ACC112 (cell line): ENCODE data around the gene MSANTD3.

Experiments
- H2AFZ ChIP-seq: fragments of 200-600 bp; sonication (generic); one replicate; pipeline ENCODE4 v1.6.0; 2017; ENCODE audit warnings: antibody characterized with exemption, low read length; ENCODE audit not compliant: unreplicated experiment
- H3K27ac ChIP-seq: fragments of 200-600 bp; sonication (generic); 2 replicates; pipeline ENCODE4 v1.5.1; 2014; ENCODE audit warnings: low read depth, mild to moderate bottlenecking, antibody characterized with exemption, low read length, moderate library complexity
- H3K27me3 ChIP-seq: fragments of 200-600 bp; sonication (generic); 2 replicates; pipeline ENCODE4 v1.6.1; 2014; ENCODE audit warnings: mild to moderate bottlenecking, antibody characterized with exemption, low read length, moderate library complexity, mixed read lengths; ENCODE audit not compliant: insufficient read depth
- H3K36me3 ChIP-seq: fragments of 200-600 bp; sonication (generic); 2 replicates; pipeline ENCODE4 v1.6.1; 2016; ENCODE audit warnings: mild to moderate bottlenecking, antibody characterized with exemption, low read length, moderate library complexity, mixed read lengths; ENCODE audit not compliant: insufficient read depth
- H3K4me1 ChIP-seq: fragments of 200-600 bp; sonication (generic); one replicate; pipeline ENCODE4 v1.6.1; 2016; ENCODE audit warnings: low read length, mixed read lengths; ENCODE audit not compliant: insufficient read depth, unreplicated experiment, control insufficient read depth
- H3K4me3 ChIP-seq: fragments of 200-600 bp; sonication (generic); 2 replicates; pipeline ENCODE4 v1.5.1; 2014; ENCODE audit warnings: mild to moderate bottlenecking, low read depth, low read length
- H3K79me2 ChIP-seq: fragments of 200-600 bp; sonication (generic); one replicate; pipeline ENCODE4 v1.6.0; 2016; ENCODE audit warnings: low read length; ENCODE audit not compliant: control insufficient read depth, unreplicated experiment, insufficient read depth

Gene MSANTD3

DNA sequence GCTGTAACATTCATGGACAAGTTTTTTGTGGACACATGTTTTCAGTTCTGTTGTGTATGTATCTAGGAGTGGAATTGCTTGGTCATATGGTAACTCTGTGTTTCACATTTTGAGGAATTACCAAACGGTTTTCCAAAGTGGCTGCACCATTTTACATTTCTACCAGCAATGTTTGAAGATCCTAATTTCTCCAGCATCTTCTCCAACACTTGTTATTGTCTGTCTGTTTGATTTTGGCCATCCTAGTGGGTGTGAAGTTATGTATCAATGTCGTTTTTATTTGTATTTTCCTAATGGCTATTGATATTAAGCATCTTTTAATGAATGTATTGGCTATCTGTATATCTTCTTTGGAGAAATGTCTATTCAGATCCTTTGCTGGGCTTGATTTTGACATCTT lies 52.9 kb downstream of the MSANTD3 start:
- Histone ChIP-seq H3K4me3 (no peak overlapping the region), H2AFZ (no peak overlapping the region), H3K27me3 (no peaks in the 10 kb centered on the region), H3K79me2 (no peaks in the 10 kb centered on the region), H3K36me3 (no peaks in the 10 kb centered on the region), H3K4me1 (no peaks in the 10 kb centered on the region), H3K27ac (no peak overlapping the region)

- Histone ChIP-seq H3K4me3 (no peak overlapping the region), H3K27ac (no peak overlapping the region), H3K36me3 (no peaks in the 10 kb centered on the region), H2AFZ (no peak overlapping the region), H3K79me2 (no peaks in the 10 kb centered on the region), H3K27me3 (no peaks in the 10 kb centered on the region), H3K4me1 (no peaks in the 10 kb centered on the region)
Observed at GRCh38 chr9:100485196-100485595, 58.3 kb downstream of the MSANTD3 start.

DNA sequence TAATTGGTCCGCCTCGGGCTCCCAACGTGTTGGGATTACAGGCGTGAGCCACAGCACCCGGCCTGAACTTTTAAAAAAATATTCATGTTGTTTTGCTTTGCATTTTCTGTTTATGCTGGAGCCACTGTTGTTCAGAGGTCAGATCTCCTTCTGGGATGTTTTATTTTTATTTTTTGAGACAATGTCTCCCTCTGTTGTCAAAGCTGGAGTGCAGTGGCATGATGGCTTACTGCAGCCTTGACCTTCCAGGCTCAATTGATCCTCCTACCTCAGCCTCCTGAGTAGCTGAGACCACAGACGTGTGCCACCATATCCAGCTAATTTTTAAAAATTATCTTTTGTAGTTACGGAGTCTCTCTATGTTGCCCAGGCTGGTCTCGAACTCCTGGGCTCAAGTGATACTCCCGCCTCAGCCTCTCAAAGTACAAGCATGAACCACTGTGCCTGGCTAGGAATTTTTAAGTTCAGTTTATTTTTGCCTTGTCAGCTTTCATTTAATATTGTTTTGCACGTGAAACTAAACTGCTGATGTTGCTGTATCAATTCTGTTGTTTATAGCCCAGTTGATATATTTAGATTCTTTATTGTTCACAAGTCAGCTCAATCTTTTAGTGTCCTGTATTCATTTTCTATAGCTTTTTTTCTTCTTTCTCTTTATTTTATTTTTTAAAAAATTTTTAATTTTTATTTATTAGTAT lies 59.7 kb downstream of the MSANTD3 start:
- Histone ChIP-seq H3K36me3 (no peaks in the 10 kb centered on the region), H3K4me3 (no peak overlapping the region), H3K27ac (no peak overlapping the region), H3K4me1 (no peaks in the 10 kb centered on the region), H3K27me3 (no peaks in the 10 kb centered on the region), H3K79me2 (no peaks in the 10 kb centered on the region), H2AFZ (no peak overlapping the region)

DNA sequence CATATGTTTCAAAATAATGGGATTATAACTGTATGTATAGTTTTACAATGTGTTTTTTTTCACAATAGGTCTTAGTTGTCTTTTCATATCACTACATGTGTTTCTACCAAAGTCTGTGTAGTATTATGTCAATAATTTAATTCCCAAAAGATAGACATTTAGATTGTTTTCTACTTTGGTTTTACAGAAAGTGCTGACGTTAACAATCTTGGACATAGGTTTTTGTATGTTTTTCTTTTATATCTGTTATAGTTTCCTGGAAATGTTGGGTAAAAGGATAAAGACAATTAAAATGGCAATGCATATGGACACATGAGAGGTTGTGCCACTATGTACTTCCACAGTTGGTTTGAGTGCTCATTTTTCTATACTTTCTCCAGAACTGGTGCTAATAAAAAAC lies 61.2 kb downstream of the MSANTD3 start:
- Histone ChIP-seq H3K27ac (no peak overlapping the region), H2AFZ (no peak overlapping the region), H3K4me3 (no peak overlapping the region), H3K36me3 (no peaks in the 10 kb centered on the region), H3K4me1 (no peaks in the 10 kb centered on the region), H3K79me2 (no peaks in the 10 kb centered on the region), H3K27me3 (no peaks in the 10 kb centered on the region)

DNA sequence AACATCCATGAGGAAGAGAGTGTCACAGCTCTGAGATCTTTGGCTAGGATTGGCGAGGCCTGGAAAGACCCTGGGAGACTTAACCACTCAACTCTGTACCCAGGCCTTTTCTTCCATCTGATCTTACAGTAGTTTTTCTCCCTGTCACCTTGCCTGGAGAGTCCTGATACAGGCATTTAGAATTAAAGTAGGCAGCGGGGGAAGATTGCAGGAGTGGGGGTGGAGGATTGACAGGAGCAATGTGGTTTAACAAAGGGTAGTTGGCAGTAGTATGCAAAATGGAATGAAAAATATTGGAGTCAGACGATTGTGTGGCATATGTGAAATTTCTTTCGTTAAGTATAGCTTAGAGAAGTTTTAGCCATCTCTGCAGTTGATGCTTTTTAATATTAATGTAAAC lies 62.9 kb downstream of the MSANTD3 start:
- Histone ChIP-seq H3K27me3 (no peaks in the 10 kb centered on the region), H3K79me2 (no peaks in the 10 kb centered on the region), H3K4me3 (no peak overlapping the region), H2AFZ (no peak overlapping the region), H3K4me1 (no peaks in the 10 kb centered on the region), H3K27ac (no peak overlapping the region), H3K36me3 (no peaks in the 10 kb centered on the region)

DNA sequence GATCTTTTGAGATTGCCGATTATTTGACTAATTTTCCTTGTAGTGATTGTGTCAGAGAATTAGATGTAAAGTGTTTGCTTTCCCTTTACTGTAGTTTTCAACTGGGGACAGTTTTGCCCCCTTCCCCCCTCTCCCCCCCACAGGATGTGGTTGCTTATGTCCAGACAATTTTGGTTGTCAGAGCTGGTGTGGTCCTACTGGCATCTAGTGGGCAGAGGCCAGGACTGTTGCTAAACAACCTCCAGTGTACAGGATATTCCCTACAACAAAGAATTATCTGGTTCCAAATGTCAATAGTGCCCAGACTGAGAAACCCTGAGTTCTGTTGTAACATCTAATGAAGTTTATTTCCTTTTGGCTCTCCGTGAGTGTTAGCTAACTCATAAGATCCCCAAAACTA lies 66.0 kb downstream of the MSANTD3 start:
- Histone ChIP-seq H3K4me1 (no peaks in the 10 kb centered on the region), H3K79me2 (no peaks in the 10 kb centered on the region), H2AFZ (no peak overlapping the region), H3K36me3 (no peaks in the 10 kb centered on the region), H3K27ac (no peak overlapping the region), H3K4me3 (no peak overlapping the region), H3K27me3 (no peaks in the 10 kb centered on the region)

DNA sequence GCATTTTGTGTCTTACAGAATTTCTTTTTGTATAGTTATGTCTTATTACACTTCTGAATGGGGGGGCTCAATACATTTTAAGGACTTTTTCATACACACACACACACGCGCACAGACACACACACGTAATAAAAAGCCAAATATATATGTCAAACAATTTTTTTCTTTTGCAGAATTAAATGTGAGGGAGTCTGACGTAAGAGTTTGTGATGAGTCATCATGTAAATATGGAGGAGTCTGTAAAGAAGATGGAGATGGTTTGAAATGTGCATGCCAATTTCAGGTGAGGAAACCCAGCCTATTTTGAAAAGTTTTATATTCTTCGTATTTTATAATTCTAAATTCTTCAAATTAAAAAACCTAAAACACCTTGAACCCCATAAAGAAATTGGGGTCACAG lies 71.6 kb downstream of the MSANTD3 start:
- no peaks in the 10 kb centered on the region for H3K36me3 ChIP-seq
- no peak overlapping the region for H3K4me3 ChIP-seq
- H3K27me3 ChIP-seq: no peaks in the 10 kb centered on the region
- no peak overlapping the region for H2AFZ ChIP-seq
- H3K79me2 ChIP-seq: no peaks in the 10 kb centered on the region
- peaks cover 4% of the 10 kb centered on the region for H3K4me1 ChIP-seq
- H3K27ac ChIP-seq: no peak overlapping the region

- no peaks in the 10 kb centered on the region for H3K27me3 ChIP-seq
Observed at GRCh38 chr9:100499460-100499859, 72.5 kb downstream of the MSANTD3 start.

GRCh38 chr9:100499866-100500265 lies 72.9 kb downstream of the MSANTD3 start:
- Histone ChIP-seq H2AFZ (no peak overlapping the region), H3K27ac (no peak overlapping the region), H3K79me2 (no peaks in the 10 kb centered on the region)

More at GRCh38 chr9:100499460-100499859, 72.5 kb downstream of the MSANTD3 start:
- no peak overlapping the region for H3K27ac ChIP-seq
- no peaks in the 10 kb centered on the region for H3K36me3 ChIP-seq
- H3K79me2 ChIP-seq: no peaks in the 10 kb centered on the region
- H3K4me1 ChIP-seq: peaks cover 4% of the 10 kb centered on the region
- H2AFZ ChIP-seq: no peak overlapping the region
- no peak overlapping the region for H3K4me3 ChIP-seq

More at GRCh38 chr9:100499866-100500265, 72.9 kb downstream of the MSANTD3 start:
- Histone ChIP-seq H3K27me3 (no peaks in the 10 kb centered on the region), H3K36me3 (no peaks in the 10 kb centered on the region), H3K4me3 (no peak overlapping the region), H3K4me1 (peaks cover 4% of the 10 kb centered on the region)
